HG03460 (cell line): Measurements from ENCODE around the gene FOXD2.

ENCODE experiments used
- ATAC-seq: cut with Tn5 transposase; IDR thresholded peaks from one replicate; pipeline ENCODE4 v1.9.1; 2021; ENCODE audit not compliant: unreplicated experiment

Gene FOXD2

GRCh38 chr1:47416319-47417169 is 21.3 kb upstream of the FOXD2 start:
- ATAC-seq, result no peak

GRCh38 chr1:47417170-47418044 is 20.4 kb upstream of the FOXD2 start:
- ATAC-seq, result no peak

- no peak for ATAC-seq
Measured at GRCh38 chr1:47418122-47418521, 19.7 kb upstream of the FOXD2 start.

GRCh38 chr1:47418681-47419325 is 19.0 kb upstream of the FOXD2 start:
- no peak for ATAC-seq

GRCh38 chr1:47420547-47420946 is 17.3 kb upstream of the FOXD2 start:
- no peak for ATAC-seq

- no peak for ATAC-seq
Measured at GRCh38 chr1:47423872-47424271, 14.0 kb upstream of the FOXD2 start.

DNA sequence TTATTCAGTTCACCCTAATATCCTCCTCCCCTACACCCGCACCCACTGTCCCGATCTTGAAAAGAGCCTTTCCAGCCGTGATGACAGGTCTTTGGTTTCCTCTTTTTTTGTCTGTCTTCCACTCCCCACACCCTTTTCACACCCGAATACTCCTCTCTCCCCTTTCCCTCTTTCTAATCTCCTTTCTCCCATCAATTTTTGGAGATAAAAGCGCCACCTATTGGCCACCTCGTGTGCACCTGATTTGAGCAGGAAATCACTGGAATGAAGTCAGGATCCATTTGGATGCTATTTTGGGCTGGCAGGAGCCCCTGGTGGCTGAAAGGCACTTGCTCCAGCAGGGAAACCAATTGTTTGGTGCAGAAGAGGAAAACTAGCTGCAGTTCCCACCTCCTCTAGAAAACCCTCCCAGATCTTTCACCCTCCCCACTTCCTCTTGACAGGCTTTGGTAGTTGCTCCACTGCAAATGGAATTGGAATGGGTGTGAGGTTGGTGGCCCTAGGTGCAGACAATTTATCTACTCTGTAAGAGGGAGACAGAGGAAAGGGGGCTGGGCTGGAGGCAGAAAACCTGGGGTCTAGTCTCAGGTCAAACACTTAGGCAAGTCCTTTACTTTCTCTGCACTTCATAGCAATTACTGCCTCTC is 13.4 kb upstream of the FOXD2 start:
- no peak for ATAC-seq

- no peak for ATAC-seq
Measured at GRCh38 chr1:47431534-47431933, 6.3 kb upstream of the FOXD2 start.

DNA sequence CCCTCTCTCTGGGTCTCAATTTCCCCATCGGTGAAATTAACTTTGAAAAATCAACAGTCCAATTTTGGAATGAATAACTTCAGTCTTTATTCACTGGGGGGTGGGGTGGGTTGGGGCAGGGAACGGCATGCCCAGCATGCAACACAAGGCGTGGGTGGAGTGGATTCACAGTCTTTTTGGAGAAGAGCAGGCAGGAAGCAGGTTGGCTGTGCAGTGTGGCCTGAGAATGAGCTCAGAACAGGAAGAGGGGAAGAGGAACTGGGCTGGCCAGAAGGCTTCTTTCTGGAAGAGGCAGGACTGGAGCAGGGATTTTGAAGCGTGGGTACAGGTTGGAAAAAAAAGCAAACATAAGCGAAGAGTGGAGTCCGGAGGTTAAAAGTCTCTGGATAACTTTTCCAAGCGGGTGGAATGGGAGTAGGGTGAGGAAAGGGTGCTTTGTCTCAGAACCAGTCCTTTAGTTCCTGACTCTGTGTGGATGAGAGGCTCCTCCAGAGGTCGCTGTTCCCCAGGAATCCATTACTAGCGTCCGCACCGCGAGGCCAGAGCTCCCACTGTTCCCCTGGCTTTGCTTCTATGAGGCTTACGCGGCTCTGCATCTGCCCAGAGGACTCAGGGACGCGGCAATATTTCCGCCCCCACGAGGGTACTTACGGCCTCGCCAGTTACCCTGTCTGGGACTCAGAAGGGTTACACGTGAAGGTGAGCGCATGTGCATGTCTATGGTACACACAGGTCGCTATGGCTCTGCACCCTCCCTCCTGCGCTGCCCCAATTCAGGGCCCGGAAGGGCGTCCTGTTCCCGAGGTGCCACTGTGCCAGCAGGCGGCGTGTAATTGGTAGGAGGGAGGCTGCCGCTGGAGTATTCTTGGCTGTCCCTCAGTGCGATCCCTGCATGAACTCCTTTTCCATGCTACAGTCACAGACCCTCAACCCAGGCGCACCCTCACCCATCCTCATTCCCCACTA is 5.5 kb upstream of the FOXD2 start:
- ATAC-seq, result peak; percentile 36

GRCh38 chr1:47433037-47433421 is 4.8 kb upstream of the FOXD2 start:
- ATAC-seq, result no peak

- no peak for ATAC-seq
Measured at GRCh38 chr1:47433477-47434050, 4.3 kb upstream of the FOXD2 start.

DNA sequence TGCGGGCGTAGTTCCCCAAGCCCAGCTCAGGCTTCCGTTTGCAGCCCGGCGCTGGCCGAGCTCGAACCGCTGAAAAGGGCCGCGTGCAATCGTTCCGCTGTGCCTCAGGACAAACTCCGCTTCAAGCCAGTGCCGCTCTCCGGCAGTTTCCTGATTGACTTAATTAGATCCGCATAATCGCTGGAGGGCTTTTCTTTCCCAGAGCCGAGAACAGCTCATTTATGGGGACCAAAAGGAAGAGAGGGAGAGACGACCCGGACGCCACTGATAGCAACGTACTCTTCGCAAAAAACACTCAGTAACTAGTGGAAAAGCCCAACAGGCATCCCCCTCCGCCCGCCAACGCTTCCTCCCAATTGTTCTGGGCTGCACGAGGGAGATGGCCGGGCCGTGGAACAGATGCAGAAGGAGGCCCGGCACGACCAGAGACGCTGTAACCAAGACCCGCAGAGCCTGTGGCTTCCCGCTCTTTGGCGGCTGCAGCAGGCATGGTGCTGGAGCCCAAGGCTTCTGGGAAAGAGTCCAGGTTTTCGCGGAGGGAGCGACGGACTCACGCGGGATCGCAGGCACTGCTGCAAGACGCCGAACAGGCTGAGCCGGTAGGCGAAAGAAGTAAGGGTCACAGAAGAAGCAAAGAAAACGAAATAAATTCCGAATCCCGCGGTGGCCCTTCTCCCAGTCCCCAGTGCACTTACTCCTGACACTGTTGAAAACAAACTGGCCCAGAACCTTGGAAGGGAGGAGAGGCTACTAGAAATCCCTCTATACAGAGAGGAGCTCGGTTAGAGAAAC is 3.6 kb upstream of the FOXD2 start:
- ATAC-seq, result no peak

GRCh38 chr1:47435506-47436303 is 2.1 kb upstream of the FOXD2 start:
- ATAC-seq, result no peak

DNA sequence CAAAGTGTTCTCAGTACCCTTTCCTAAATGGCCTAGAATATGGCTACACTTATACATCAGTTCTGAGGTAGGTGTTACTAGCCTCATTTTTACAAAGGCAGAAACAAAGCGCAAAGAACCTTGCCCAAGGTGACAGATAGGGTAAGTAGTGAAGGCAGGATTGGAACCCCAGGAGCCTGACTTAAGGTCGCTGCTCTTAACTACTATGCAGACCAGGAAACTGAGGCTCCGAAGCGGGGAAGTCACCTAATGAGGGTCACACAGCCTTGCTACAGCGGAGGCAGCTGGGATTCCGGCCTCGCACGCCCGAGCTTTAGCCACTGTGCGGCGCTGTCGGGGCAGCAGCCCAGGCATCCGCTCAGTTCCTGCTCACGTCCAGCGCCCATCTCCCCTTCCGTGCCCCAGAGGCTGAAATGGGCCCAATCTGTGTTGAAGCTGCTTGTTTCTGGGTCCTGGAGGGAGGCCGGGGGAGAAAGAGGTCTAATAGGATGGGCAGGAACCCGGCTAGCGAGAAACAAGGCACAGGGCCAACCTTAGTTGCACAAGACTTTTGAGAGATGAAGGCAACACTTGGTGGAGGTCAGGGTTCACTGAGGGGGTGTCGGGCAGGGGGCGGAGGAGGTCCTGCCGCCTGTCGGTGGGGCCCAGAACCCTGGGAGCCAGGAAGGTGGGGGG is 1.4 kb upstream of the FOXD2 start:
- ATAC-seq, result peak; percentile 40

DNA sequence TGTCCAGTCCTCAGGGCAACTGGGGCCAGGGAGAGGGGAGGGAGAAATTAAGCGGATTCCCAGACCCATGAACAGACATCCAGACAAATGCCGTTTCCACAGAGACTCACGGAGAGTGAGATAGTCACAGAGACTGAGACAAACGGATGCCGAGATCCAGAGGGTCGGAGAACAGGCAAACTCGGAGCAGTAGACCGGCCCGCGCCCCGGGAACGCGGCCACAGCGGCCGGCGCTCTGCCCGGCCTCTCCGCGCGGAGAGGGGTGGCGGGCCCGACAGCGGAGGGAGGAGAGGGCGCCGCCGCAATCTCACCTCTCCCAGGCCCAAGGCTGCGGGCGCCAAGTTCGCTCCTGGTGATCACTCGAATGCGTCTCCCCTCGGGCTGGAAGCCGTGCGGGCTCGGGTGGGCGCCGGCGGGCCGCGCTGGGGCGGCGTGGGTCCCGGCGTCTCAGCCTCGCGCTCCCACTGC is 831 bp upstream of the FOXD2 start:
- peak; percentile 10 for ATAC-seq

DNA sequence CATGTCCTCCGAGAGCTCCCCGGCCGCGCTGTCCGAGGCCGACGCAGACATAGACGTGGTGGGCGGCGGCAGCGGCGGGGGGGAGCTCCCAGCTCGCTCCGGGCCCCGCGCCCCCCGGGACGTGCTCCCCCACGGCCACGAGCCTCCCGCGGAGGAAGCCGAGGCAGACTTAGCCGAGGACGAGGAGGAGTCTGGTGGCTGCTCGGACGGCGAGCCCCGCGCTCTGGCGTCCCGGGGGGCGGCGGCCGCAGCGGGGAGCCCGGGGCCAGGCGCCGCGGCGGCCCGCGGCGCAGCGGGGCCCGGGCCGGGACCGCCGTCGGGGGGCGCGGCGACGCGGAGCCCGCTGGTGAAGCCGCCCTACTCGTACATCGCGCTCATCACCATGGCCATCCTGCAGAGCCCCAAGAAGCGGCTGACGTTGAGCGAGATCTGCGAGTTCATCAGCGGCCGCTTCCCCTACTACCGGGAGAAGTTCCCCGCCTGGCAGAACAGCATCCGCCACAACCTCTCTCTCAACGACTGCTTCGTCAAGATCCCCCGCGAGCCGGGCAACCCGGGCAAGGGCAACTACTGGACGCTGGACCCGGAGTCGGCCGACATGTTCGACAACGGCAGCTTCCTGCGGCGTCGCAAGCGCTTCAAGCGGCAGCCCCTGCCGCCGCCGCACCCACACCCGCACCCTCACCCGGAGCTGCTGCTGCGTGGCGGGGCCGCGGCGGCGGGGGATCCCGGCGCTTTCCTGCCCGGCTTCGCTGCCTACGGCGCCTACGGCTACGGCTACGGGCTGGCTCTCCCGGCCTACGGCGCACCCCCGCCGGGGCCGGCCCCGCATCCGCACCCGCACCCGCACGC is 547 bp downstream of the FOXD2 start:
- no peak for ATAC-seq
